GM19438 (cell line): ENCODE data around the gene CRELD2.

Experiments
- ATAC-seq: cut with Tn5 transposase; IDR thresholded peaks from one replicate; pipeline ENCODE4 v1.9.1; 2021; ENCODE audit warnings: low read depth; ENCODE audit not compliant: unreplicated experiment

Gene CRELD2

GRCh38 chr22:49966041-49966773, 47.8 kb downstream of the CRELD2 start:
- no peak for ATAC-seq

DNA sequence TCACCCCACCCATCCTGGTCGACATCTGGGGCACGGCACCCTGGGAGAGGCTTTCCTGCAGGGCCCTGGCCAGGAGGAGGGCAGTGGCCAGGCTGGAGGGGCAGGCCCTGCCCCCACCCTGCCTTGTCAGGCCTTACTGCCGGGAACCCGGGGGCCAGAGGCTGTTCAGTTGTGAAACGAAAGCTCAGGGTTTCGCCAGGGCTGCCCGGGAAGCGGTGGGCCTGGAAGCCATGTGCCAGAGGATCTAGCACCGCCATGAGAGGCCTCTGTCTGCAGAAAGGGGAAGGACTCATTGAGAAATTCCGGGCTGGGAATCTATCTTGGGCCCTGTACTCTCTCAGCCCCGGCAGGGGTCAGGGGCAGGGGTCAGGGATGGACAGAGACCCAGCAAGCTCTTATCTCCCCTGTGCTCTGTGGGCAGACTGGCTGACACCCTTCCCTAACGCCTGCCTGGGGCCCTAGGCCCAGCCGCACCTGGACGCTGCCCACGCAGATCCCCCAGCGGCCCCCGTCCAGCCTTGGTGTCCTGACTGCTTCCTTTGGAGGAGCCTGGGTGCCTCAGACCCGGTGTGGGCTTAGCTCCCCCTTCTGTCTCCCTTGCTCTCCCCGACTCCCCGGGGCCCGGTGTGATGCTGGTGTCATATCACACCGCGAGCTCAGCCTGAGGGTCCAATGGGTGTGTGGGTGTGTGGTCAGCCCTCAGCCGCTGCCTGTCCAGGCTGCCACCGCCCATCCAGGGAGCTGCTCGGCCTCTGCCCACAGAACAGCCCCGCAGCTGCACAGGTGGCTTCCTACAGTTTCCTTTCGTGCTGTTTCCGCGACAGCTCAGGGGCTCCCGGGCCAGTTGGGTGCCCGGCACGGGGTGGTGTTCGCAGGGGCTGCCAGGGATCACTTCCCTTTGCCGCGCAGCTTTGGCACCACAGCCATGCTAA, 48.6 kb downstream of the CRELD2 start:
- ATAC-seq: no peak

- no peak for ATAC-seq
Observed at GRCh38 chr22:49967706-49968208, 49.3 kb downstream of the CRELD2 start.

DNA sequence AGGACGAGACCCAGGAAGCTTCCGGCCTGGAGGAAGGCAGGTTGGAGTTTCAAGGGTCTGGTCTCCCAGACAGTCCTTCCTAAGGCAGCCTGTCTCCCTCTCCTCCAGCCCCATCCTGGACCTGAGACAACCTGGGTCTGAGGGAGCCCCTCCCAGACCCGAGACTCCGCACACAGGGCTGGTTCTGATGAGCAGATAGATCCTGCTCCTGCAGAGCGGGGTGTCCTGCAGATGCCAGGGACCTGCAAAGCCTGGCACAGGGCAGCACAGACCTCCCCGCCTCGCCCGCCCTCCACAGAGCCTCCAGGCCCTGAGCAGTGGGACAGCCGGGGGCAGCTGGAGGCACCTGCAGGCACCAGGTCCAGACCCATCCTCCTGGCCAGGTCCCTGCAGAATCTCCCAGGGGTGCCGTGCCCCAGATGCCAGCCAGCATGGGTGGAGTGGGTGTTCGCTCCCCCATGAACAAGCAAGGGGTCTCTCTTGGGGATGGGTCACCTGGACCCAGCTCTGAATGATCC, 49.9 kb downstream of the CRELD2 start:
- no peak for ATAC-seq

- ATAC-seq: no peak
Observed at GRCh38 chr22:49968831-49969661, 50.6 kb downstream of the CRELD2 start.

DNA sequence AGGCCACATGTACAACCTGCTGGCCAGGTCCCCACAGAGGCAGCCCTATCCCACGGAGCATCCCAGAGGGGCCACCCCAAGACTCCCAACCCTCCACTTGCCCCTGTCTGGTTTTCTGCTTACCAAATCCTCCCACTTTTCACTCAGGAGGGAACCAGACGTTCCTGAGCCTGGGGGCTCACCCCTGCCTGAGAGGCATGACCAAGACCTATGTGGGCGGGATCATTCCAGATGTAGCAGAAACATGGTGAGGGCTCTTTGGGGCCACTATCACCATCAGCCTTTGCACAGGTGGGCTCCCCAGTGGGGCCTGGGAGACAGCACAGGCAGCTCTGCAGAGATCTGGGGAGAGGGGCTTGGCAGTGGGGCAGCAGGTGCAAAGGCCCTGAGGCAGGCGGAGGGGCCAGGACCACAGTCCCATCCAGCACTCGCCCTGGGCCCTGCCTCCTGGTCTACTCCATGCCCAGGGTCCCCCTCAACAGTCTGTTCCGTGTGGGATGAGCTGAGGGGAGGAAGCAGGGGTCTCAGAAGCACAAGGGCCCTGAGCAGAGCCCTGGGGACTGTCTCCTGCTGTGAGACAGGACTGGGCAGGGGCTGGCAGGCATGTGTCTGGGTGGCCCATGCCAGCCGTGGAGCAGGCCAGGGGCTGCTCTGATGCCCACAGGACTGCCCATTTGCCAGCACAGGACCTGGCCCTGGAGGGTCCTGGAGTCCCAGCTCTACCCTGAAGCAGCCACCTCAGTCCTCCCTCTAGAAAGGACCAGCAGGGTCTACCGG, 51.5 kb downstream of the CRELD2 start:
- ATAC-seq: no peak

- ATAC-seq: peak; percentile 60
Observed at GRCh38 chr22:49970528-49971231, 52.2 kb downstream of the CRELD2 start.

DNA sequence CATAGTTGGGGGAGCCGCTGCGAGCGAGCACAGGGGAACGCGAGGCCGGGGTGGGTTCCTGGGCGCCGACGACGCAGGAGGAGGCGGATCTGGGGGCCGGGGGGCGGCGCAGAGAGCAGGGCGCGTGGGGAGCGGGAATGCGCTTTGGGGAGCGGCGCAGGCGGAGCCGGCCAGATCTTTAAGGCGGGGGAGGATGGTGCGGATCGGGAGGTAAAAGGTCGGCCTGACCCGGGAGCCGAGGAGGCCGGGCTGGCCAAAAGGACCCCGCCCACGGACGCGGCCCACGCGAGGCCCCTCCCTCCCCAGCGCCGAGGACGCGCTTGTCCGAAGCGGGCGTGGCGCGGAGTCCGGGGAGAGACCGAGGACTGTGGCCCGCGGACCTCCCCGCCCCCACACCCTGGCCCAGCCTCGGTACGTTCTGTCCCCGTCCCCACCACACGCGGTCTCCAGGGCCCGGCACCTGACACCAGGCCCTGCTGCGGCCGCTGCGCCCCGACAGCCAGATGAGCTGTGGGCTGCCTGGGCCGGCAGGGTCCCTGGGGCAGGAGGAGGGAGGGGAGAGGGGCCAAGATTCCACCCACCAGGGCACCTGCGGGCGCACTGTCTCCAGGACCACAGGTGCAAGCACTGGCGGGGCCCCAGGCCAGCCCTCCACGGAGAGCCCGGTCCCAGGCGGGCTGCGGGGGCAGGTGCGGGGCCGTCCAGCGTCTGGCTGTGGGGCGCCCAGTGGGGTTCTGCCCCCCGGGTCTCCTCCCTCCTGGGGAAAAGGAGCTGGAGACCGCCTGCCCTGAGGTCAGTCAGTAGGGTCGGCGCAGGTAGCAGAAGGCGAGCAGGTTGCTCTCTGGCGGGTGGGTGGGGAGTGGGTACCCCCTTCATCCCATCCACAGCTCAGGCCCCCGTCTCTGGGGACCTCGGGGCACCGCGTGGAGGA, 53.1 kb downstream of the CRELD2 start:
- ATAC-seq: peak; percentile 15

DNA sequence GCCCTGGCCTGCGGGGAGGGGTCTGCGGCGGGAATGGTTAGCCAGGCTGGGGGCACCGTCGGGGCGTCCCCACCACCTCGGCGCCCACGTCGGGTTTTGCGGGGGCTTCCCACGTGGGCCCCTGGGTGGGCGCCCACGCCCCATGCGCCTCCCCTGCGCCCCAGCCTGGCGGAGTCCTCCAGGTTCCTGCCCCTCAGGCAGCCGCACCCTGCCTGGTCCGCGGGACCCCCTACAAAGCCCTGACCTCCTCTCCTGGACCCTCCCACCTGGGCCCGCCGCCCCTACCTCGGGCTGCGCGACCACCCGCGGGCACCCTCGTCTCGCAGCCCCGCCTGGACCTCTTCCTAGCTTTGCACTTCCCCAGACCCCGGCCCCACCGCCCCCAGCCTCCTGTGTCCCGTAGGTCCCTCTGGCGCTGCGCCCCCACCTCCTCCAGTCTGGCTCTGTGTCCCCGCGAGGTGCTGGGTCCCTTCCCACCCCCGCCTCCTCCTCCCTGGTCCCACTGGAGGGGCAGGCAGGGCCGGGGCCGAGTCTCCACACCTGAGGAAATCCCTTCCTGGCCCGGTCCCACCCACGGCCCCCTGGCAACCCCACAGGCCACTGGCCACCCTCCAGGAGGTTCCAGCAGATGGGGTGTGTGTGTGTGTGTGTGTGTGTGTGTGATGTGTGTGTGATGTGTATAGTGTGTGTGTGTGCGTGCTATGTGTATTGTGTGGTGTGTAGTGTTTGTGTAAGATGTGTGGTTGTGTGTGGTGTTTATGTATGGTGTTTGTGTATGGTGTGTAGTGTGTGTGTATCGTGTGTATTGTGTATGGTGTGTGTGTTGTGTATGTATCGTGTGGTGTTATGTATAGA, 54.0 kb downstream of the CRELD2 start:
- no peak for ATAC-seq

- ATAC-seq: no peak
Observed at GRCh38 chr22:49973018-49973961, 54.9 kb downstream of the CRELD2 start.

DNA sequence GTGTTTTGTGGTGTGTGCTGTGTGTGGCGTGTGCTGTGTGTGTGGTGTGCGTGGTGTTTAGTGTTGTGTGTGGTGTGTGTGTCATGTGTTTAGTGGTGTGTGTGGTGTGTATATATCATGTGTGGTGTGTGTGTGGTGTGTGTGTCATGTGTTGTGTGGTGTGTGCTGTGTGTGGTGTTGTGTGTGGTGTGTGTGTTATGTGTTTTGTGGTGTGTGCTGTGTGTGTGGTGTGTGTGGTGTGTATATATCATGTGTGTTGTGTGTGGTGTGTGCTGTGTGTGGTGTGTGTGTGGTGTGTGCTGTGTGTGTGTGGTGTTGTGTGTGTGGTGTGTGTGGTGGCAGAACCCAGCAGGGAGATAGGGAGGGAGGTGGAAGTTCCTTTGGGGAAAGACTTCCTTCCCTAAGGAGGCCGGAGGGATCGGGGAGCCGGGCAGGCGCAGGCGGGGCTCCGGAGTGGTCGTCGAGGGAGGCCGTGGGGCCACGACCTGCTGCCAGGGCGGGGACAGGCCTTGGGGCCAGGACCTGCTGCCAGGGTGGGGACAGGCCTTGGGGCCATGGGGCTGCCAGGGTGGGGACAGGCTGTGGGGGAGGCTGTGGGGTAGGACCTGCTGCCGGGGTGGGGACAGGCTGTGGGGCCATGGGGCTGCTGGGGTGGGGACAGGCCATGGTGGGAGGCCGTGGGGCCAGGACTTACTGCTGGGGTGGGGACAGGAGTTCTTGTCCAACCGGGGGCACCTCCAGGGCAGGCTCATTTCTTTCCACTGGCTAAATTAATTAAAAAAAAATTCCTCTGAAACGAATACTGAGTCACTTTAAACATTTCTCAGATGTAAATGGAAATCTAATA, 57.3 kb downstream of the CRELD2 start:
- ATAC-seq: no peak

GRCh38 chr22:49976439-49977175, 58.2 kb downstream of the CRELD2 start:
- no peak for ATAC-seq
